GM18907 (cell line): ENCODE results near the gene LRRC58.
"Not testable (repeated sequence)": the region's sequence is repeated elsewhere in the genome, so short reads cannot be mapped to it uniquely, and the experiment has no call there.

Experiments
- ATAC-seq: cut with Tn5 transposase; IDR thresholded peaks from one replicate; pipeline ENCODE4 v1.9.1; 2021; ENCODE audit warnings: mild to moderate bottlenecking, moderate library complexity; ENCODE audit not compliant: unreplicated experiment

LRRC58 gene

GRCh38 chr3:120341658-120342346, 7.4 kb downstream of the LRRC58 start:
- no peak for ATAC-seq

DNA sequence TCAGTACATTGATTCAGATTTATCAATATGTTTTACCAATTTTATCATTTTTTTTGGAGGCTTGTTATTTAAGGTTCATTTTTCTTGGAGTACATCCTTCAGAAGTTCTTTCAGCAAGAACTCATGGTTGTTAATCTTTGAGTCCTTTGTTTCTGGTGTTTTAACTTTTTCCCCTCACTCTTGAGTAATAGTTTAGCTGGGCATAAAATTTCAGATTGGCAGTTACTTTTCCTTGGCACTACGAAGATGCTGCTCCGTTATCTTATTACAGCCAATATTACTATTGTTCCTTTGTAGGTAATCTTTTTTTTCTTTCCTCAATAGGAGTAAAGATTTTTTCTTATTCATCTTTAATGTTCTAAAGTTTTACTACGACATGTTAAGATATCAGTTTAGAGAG, 9.8 kb downstream of the LRRC58 start:
- ATAC-seq: no peak

GRCh38 chr3:120338517-120338916, 10.6 kb downstream of the LRRC58 start:
- no peak for ATAC-seq

GRCh38 chr3:120332646-120333045, 16.5 kb downstream of the LRRC58 start:
- no peak for ATAC-seq

DNA sequence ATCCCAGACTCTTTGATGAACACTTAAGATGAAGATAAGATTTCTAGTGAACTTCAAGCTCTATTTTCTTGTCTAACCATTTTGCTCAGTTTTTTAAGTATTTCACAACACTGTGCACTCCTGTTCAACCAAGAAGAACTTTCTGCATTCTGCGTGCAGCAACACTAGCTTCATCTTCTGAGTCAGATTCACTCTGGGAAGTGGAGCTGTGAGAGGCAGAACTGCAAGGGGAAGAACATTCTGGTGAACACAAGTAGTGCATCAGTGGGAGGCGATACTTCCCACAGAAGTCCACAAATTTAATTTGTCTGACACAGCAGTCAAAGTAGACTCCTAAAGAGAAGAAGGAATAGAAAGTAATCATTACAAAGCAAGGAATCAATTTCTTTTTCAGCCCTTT, 18.1 kb downstream of the LRRC58 start:
- ATAC-seq: no peak

GRCh38 chr3:120326784-120327183, 22.4 kb downstream of the LRRC58 start:
- no peak for ATAC-seq

DNA sequence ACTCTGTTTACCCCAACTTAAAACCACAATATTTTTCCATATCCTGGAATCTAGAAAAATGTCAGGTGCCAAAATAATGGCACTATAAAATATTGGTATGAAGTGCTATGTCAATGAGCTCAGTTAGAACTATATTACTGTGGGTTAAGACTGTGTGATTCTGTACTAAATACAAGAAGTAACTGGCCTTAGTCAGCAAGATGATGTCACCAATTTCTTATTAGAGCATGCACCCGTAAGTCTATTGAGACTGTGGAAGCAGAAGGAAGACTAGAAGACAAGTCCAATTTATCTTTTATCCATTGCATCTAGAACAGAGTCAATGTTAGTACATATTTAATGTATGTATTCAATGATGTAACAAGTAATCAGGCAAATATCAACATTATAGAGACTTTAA, 25.0 kb downstream of the LRRC58 start:
- ATAC-seq: no peak

DNA sequence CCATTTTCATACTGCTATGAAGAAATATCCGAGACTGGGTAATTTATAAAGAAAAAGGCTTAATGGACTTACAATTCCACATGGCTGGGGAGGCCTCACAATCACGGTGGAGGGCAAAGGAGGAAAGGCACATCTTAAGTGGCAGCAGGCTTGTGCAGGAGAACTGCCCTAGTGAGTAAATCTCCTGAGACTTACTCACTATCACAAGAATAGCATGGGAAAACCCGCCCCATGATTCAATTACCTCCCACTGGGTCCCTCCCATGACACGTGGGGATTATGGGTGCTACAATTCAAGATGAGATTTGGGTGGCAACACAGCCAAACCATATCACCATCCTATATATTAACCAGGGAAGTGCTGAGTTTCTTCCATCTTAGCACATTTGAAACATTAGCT, 25.4 kb downstream of the LRRC58 start:
- not testable (repeated sequence) for ATAC-seq

GRCh38 chr3:120311863-120312794, 37.0 kb downstream of the LRRC58 start:
- no peak for ATAC-seq

DNA sequence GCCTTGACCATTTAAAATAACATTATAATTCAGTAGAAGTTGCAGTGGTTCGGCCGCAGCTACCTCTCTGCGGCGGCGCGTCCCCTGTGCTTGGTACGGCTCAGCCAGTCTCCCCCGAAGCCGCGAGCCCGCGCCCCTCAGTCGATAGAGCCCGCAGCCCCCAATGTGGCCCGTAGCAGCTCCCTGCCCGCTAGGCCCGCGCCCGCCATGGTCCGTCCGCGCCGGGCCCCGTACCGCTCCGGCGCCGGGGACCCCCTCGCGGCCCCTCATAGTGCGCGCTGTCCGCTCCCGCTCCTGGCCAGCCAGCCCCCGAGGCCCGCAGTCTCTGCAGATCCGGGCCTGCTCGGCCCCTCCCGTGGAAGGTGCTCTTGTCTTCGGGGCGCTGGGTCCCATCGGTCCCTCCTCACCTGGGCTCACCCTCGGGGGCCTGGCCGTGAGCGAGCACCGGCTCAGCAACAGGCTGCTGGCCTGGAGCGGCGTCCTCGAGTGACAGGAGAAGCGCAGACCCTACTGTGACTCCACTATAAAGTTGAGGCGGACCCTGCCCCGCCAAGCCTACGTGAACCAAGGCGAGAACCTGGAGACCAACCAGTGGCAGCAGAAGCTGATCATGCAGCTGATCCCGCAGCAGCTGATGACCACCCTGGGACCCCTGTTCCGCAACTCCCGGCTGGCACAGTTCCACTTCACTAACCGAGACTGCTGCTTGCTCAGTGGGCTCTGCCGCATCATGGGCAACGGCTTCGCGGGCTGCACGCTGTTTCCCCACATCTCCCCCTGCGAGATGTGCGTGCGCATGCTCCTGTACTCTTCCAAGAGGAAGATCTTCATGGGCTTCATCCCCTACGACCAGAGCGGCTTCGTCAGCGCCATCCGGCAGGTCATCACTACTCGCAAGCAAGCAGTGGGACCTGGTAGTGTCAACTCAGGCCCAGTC, 42.4 kb downstream of the LRRC58 start:
- no peak for ATAC-seq

- no peak for ATAC-seq
Observed at GRCh38 chr3:120304616-120305015, 44.5 kb downstream of the LRRC58 start.

- no peak for ATAC-seq
Observed at GRCh38 chr3:120302361-120302760, 46.8 kb downstream of the LRRC58 start.

- no peak for ATAC-seq
Observed at GRCh38 chr3:120300971-120301370, 48.2 kb downstream of the LRRC58 start.

- ATAC-seq: no peak
Observed at GRCh38 chr3:120299403-120299802, 49.8 kb downstream of the LRRC58 start.

- ATAC-seq: no peak
Observed at GRCh38 chr3:120298996-120299395, 50.2 kb downstream of the LRRC58 start.

GRCh38 chr3:120291552-120291951, 57.6 kb downstream of the LRRC58 start:
- not testable (repeated sequence) for ATAC-seq

DNA sequence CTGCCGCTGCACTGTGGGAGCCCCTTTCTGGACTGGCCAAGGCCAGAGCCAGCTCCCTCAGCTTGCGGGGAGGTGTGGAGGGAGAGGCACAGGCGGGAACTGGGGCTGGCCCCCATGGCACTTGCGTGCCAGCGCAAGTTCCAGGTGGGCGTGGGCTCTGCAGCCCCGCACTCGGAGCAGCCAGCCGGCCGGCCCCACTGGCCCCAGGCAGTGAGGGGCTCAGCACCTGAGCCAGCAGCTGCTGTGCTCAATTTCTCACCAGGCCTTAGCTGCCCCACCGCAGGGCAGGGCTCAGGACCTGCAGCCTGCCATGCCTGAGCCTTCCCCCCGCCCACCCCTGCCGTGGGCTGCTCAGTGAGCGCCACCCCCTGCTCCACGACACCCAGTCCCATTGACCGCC, 59.5 kb downstream of the LRRC58 start:
- no peak for ATAC-seq

DNA sequence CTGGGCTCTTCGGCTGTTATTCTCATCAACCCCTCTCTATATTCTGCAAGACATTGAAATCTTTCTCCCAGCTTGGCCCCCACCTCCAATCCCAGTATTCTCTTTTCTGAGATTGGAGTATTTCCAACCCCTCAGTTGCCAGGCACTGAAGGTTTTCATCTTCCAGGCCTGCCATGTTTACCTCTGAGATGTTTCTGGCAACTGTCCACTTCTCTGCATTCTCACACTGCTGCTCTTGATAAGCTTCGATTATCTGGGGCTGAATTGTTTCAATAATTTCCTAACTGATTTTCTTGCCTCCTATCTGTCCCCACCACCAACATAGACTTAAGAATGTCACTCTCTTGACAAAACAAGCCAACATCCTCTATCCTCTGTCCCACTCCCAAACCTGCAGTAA, 62.7 kb downstream of the LRRC58 start:
- ATAC-seq: no peak

DNA sequence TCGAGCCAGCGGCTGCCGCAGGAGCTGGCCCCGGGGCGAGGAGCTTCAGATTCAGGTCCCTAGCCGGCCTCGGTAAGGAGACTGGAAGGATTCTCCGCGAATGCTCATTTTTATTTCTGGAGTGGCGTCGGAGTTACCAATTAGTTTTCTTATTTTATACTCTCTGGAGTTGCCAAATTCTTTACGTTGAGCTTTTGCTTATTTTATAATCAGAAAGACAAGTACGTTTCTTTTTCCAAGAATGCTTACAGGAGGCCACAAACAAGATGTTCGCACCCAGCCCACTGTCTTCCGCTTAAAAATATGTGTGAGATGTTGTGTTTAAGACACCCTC, 63.7 kb downstream of the LRRC58 start:
- no peak for ATAC-seq

GRCh38 chr3:120284747-120285507, 64.2 kb downstream of the LRRC58 start, which contains the start of gene GPR156:
Gene GPR156, minus strand, starts transcription at chr3:120285222. Its CDS starts 41,124 bp downstream, at chr3:120244098.
- ATAC-seq: no peak
